Measurements from ENCODE around the gene INSM2. TPM values are rescaled to one million over a fixed set of nuclear protein-coding genes. Genes with fewer than 3 reads are reported as not detected.
A peak's percentile ranks its signal among the peaks of the same experiment; 100 is the strongest.

Gene INSM2, protein sequence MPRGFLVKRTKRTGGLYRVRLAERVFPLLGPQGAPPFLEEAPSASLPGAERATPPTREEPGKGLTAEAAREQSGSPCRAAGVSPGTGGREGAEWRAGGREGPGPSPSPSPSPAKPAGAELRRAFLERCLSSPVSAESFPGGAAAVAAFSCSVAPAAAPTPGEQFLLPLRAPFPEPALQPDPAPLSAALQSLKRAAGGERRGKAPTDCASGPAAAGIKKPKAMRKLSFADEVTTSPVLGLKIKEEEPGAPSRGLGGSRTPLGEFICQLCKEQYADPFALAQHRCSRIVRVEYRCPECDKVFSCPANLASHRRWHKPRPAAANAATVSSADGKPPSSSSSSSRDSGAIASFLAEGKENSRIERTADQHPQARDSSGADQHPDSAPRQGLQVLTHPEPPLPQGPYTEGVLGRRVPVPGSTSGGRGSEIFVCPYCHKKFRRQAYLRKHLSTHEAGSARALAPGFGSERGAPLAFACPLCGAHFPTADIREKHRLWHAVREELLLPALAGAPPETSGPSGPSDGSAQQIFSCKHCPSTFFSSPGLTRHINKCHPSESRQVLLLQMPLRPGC
- not detected for total RNA-seq

DNA sequence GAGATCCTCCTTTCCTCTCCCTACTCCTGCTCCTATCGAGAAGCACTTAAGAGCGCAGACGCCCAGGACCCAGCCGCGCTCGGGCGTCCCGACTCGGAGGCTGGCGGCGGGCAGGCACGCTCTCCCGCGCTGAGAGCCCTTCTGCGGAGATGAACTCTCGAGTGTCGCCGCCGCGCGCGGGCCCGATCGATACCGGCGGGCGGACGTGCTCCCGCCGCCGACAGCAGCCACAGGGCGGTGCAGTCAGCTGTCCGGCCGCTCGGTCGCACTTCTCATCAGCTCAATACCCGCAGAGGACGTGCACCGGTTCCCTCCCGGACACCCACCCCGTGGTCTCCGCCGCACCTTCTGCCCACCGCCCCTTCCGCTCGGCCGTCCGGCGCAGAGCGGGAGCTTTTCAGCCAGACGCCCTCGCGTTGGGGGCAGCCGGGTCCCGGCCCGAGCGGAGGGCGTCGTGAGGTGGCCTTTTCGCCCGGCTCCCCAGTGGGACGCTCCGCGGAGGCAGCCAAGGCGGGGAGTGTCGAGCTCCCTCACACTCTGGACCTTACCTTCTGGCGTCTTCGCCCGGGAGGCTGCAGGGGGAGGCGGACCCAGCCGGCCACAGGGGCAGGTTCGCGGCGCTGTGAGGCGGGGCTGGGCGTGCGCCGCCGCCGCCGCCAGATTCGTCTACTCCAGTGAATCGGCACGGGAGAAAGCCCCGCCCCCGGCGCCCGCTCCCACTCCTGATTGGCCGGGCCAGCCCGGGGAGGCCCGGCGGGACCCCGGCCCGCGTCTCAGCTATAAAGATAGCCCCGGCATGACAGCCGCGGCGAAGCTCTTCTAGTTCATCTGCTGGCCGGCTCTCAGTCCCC lies at the start of gene INSM2:
Gene INSM2 (plus strand): TSS at position 808 of the 851 bp plus-strand sequence. CDS start 89 bp downstream, outside the sequence.
- peak; percentile 33 for DNase-seq (ENCODE audit: low spot score)

DNA sequence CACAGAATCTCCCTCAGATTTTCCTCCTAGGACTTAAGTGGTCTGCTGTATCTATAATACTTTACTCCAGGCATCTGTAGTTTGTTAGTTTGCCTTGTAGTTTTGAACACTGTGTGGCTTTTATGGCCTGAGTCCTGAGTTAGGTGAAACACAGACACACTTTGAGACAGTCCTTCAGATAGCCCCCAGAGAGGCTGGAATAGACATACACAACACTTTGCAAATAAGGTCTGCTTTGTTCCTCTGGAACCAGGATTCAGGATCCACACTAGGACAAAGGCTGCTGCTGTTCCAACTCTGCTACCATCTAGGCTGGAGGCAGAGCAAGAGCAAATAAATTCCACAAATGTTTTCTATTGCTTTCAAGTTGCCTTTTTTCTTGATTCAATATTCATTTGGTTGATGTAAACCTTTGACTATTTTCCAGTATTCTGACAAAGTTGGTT lies 41.4 kb upstream of the INSM2 start:
- no peak for DNase-seq (ENCODE audit: low spot score)

DNA sequence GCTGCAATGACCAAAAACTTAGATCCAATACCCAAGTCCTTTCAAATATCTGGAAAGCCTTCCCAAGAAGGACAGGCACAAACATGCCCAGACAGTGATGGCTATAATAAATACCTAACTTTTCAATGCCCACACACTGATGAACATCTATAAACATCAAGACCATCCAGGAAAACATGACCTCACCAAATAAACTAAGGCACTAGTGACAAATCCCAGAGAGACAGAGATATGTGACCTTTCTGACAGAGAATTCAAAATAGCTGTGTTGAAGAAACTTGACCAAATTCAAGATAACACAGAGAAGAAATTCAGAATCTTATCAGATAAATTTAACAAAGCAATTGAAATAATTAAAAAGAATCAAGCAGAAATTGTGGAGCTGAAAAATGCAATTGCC lies 38.7 kb upstream of the INSM2 start:
- no peak for DNase-seq (ENCODE audit: low spot score)

DNA sequence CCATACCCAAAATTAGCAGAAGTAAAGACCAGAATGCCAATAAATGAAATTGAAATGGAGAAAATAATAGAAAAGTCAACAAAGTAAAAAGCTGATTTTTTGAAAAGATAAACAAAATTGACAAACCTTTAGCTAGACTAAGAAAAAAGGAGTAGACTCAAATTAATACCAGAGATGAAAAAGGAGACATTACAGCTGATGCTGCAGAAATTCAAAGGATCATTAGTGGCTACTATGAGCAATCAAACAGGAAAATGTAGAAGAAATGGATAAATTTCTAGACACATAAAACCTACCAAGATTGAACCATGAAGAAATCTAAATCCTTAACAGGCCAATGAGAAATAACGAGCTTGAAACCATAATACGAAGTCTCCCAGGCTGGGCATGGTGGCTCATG lies 34.8 kb upstream of the INSM2 start:
- DNase-seq (ENCODE audit: low spot score): no peak

DNA sequence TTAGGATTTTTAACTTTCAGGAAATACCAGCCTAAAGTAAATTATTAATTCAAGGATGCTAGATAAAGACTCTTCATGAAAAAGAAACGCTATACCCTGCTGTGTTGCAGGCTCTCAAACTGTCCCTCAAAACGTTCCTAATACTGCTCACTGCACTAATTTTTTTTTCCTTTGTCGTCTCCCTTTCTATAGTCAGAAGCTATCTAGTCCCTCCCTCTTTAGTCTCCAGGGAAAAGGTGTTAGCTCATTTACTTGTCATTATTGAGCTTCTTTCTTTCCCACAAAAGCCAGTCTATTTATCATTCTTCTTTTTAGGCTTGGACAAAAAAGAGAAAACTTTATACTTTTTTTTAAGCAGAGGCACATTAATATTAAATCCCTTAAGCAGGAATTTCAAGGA lies 30.3 kb upstream of the INSM2 start:
- no peak for DNase-seq (ENCODE audit: low spot score)

DNA sequence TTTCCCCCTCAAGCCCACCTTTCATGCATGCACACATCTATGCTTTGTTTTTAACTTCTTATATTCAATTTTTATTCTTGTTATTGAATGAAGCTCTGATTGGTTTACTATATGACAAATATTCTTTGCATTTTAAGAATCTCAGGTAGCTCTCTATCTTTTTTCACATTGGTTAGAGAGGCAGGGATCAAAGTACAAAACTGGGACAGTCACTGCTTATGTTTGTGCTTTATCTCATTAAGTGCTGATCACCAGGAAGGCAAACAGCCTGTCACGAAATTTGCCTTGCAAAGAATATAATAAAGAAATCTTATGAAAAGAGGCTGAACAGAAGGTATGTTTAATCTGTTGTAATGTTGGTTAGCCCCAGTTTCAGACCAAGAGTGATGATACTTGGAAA lies 29.7 kb upstream of the INSM2 start:
- no peak for DNase-seq (ENCODE audit: low spot score)

DNA sequence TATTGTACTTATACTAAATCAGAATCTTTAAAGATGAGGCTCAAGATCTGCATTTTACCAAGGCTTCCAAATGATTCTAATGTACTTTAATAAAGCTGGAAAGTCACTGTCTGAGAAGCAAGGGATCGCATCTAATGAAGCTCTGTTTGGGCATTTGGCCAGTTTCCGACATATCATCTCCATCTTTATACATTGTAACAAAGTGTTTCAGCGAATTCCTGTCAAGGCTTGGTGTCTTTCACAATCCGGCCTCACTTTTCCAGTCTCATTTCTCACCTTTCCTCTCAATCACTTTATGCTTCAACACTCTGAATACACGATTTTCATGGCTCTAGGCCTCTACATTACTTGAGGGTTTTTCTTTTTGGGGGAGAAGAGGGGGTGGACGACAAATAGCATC lies 27.5 kb upstream of the INSM2 start:
- no peak for DNase-seq (ENCODE audit: low spot score)

DNA sequence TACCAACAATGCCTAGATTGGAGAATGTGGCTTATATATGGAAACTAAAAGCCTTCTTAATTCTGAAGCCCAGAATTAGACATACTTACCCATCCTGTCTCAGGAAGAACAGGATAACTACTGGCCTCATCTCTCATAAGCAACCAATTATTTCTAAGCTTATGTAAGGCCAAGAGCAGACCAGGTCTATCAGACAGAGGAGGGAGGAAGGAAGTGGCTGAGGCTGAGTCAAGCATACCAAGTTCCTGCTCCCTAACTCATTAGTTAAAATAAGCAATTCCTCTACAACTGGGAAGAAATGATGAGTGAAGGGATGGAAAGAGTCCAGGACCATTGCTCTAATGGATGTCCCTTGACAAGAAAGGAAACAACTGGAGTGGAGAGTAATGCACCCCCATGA lies 27.0 kb upstream of the INSM2 start:
- no peak for DNase-seq (ENCODE audit: low spot score)

DNA sequence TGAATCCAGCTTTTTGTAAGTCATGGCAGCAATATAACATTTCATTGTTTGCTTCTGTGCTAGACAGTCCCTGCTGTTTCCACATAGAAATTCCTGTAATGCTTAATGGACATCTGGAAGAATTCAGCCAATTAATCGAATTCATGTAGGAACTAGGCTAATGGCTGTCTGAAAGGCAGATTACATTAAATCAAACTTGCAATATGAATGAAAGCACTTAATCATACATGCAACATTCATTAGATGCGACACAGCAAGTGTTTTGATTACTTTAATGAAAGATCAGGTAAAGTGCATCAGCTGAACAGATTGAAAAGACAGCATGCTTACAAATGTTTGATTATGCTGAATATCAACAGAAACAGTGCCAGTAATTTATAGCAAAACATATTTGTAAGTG lies 24.1 kb upstream of the INSM2 start:
- DNase-seq (ENCODE audit: low spot score): no peak

DNA sequence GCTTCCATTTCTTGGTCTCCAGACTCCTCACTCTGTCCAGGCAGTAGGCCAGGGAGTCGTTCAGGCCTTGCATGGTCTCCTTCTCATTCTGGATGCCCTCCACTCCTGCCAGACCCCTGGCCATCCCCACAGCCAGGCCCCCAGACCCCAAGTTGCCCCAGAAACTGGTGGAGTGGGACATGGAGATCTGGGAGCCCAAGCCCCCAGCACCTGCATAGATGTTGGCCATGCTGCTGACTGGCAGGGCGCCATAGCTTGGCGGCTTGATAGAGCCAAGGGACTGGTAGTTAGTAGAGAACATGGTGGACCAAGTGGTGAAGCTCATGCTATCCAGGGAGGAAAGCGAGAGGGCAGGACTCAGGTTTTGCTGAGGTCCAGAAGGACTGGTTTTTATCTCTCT lies 21.2 kb upstream of the INSM2 start:
- no peak for DNase-seq (ENCODE audit: low spot score)

DNA sequence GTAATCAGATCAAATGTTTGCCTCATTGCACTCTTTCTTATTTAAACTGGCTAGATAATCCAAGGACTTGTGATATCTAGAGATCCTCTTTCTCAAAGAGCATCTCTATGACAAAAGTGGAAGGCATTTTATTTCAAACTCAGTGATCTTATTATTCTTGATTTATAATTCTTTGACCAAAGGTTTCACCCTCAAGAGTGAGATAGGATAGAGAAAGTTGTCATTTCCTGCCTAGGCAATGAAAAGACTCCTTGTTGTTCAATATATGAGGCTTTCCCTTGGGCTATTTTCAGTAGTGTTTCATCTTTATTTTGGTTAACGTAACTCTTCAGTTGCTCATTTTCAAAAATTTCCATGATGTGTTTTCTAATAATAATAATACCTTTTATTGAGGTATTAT lies 18.0 kb upstream of the INSM2 start:
- DNase-seq (ENCODE audit: low spot score): no peak

DNA sequence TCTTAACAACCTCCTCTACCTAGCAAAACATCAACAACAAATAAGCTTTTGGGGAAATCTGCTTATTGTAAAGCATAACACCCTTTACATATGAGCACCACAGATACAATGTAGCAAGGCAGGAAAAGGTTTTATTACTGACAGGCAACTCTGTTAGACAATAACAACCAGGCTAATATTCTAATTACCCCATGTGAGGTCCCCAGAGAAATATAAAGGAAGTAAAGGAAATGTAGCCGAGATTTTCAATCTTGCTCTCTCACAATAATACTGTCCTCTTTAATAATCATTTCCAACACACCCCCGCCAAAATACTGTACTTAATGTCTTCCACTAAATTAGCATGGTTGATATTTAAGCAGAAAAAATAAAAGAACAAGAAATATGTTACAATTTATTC lies 14.0 kb upstream of the INSM2 start:
- no peak for DNase-seq (ENCODE audit: low spot score)

DNA sequence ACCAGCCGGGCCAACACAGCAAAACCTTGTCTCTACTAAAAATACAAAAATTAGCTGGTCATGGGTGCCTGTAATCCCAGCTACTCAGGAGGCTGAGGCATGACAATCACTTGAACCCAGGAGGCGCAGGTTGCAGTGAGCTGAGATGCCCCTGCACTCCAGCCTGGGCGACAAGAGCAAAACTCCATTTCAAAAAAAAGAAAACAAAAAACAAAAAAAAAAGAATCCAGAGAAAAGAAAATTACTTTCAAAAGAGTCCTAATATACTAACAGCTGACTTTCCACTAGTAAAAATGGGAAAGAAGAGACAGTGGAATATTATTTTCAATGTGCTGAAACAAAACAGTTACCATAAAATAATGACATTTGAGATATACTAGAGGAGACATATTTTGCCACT lies 8.3 kb upstream of the INSM2 start:
- DNase-seq (ENCODE audit: low spot score): no peak

DNA sequence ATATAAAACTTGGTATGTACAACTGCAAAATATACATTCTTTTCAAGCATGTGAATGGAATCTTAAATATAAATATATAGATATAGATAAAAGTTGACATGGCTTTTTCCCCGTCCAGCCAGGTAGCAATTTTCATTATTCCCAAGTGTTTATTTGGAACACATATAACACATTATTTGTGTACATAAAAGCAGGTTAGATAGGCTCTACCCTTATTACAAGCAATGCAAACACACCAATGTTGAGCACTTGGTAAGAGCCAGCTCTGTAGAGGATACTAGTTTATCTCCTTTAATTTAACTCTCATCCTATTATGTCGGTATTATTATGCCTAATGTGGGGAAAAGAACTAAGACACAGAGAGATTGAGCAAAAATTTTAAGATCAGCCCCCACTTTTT lies 7.0 kb upstream of the INSM2 start:
- no peak for DNase-seq (ENCODE audit: low spot score)

DNA sequence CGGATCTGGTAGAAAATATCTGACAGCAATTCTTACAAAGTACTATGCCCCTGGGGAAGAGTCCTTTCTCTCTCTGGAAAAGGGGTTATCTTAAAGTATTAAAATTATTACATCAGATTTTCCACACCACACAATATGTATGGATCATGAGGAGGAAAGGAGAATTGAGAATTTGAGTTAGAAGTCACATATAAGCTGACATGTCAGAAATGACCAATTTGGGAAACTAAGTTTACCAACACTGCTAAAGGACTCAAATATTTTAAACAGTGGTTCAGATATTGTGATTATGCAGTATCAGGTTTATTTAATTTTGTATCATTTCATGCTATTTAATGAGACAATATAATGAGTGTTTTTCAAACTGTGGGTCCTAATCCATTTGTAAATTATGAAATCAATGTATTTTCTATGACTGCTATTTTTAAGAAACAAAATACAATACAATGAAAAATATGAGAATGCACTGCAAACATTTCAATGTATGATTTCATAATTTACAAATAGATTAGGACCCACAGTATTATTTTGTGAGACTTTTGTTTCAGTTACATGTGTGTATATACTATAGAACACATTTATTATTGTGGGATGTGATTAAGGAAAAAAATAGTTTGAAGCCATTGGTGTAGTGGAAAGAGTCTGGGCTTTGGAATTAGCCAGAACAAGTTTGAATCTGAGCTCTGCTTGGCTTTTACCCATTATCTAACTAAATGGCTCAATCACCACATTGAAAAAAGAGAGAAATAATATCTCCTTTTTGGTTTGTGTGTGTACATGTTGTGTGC lies 1.8 kb upstream of the INSM2 start:
- no peak for DNase-seq (ENCODE audit: low spot score)

DNA sequence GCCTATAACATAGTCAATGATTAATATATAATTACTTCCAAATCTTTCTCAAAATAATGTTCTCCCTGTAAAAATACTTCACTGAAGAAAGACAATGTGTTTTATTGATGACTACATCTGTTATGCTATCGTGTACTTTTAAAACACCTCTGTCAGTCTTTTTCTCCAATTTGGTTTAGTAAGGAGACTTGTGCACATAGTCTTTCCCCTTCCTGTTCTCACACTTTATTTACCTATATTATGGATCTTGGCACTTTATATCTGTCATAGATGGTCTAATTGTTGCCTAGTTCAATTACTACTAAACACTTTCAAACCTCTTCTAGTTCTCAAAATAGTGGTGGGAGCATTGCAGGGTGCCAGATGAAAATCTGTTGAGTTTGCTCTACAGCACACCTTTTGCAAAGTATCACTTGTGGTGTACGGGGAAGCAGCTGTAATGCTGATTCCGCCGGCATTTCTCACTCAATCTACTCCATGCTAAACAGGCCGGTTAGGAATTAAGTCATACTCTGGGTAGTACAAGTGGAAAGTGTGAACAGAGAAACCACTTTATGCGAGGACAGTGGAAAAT lies 1.1 kb upstream of the INSM2 start:
- no peak for DNase-seq (ENCODE audit: low spot score)

DNA sequence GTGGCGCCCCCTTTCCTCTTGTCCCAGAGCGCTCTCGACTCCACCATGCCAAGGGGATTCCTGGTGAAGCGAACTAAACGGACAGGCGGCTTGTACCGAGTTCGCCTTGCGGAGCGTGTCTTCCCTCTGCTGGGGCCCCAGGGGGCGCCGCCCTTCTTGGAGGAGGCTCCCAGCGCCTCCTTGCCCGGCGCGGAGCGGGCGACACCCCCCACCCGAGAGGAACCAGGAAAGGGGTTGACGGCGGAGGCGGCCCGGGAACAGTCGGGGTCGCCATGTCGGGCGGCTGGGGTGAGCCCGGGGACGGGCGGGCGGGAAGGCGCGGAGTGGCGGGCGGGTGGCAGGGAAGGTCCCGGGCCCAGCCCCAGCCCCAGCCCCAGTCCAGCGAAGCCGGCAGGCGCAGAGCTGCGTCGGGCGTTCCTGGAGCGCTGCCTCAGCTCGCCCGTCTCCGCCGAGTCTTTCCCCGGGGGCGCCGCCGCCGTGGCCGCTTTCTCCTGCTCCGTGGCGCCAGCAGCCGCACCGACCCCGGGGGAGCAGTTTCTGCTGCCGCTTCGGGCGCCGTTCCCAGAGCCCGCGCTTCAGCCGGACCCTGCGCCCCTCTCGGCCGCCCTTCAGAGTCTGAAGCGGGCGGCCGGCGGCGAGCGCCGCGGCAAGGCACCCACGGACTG lies 376 bp downstream of the INSM2 start:
- DNase-seq (ENCODE audit: low spot score): no peak

DNA sequence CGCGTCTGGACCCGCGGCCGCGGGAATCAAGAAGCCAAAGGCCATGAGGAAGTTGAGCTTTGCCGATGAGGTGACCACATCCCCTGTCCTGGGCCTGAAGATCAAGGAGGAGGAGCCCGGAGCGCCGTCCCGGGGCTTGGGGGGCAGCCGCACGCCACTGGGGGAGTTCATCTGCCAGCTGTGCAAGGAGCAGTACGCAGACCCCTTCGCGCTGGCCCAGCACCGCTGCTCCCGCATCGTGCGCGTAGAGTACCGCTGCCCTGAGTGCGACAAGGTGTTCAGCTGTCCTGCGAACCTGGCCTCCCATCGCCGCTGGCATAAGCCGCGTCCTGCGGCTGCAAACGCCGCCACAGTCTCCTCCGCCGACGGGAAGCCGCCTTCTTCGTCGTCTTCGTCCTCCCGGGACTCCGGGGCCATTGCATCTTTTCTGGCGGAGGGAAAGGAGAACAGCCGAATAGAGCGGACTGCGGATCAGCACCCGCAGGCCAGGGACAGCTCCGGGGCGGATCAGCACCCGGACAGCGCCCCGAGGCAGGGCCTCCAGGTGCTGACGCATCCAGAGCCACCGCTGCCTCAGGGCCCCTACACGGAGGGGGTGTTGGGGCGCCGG lies 1.0 kb downstream of the INSM2 start:
- peak; percentile 61 for DNase-seq (ENCODE audit: low spot score)

DNA sequence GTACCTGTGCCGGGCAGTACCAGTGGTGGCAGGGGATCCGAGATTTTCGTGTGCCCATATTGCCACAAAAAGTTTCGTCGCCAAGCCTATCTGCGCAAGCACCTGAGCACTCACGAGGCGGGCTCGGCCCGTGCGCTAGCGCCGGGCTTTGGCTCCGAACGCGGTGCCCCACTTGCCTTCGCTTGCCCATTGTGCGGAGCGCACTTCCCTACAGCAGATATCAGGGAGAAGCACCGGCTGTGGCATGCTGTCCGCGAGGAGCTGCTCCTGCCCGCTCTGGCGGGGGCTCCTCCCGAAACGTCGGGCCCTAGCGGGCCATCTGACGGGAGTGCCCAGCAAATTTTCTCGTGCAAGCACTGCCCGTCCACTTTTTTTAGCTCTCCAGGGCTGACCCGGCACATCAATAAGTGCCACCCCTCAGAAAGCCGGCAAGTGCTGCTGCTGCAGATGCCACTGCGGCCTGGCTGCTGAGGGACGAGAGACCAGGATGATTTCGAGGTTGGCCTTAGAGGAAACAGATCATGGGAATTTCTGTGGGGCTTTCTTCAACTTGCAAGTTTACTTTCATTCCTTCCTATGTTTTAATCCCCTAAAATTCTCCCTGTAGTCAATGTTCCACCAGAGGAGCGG lies 1.6 kb downstream of the INSM2 start:
- DNase-seq (ENCODE audit: low spot score): no peak

DNA sequence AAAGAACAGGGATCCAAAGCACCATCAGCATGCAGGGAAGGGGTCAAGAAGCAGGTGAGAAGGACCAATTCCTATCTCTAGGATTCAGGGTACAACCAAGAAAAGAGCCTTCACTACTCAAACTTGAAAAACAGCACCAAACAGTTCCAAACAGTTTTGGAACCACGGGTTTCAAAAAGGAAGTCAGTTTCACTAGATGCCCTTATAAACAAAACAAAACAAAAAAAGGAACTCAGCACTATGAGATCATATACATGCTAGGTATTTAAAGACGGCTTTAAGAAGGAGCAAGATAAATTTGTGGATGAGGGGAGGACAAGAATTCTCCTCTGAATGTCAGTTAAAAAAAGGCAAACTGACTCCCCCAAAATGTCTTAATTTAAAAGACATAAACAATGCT lies 6.0 kb downstream of the INSM2 start:
- no peak for DNase-seq (ENCODE audit: low spot score)

Data from mucosa of gallbladder (tissue), 1 donor.